Fibroblast of lung (primary cell): ENCODE measurements around the gene SMARCAL1. TPM values are rescaled to one million over a fixed set of nuclear protein-coding genes. Genes with fewer than 3 reads are reported as not detected.
A peak's percentile ranks its signal among the peaks of the same experiment; 100 is the strongest.

Experiments
- DNase-seq, 2 donors: peaks; one replicate each; pipeline versions ENCODE4 v3.0.0 to v3.0.0-alpha.2; 2010; ENCODE audit warnings: low read depth in 2 of 2
- H2AFZ ChIP-seq: 2 replicates; pipeline ENCODE4 v1.5.1; 2012; ENCODE audit warnings: low read length, control low read depth, inconsistent platforms
- H3K27ac ChIP-seq: 2 replicates; pipeline ENCODE4 v1.5.1; 2011; ENCODE audit warnings: low read length, control low read depth; ENCODE audit not compliant: insufficient read depth
- H3K27me3 ChIP-seq: 2 replicates; pipeline ENCODE4 v1.5.1; 2011; ENCODE audit warnings: mild to moderate bottlenecking, low read length; ENCODE audit not compliant: control insufficient read depth, insufficient read depth
- H3K36me3 ChIP-seq: 2 replicates; pipeline ENCODE4 v1.5.1; 2011; ENCODE audit warnings: low read length; ENCODE audit not compliant: control insufficient read depth, insufficient read depth
- H3K4me1 ChIP-seq: 2 replicates; pipeline ENCODE4 v1.5.1; 2011; ENCODE audit warnings: low read length; ENCODE audit not compliant: control insufficient read depth, insufficient read depth; ENCODE audit errors: extremely low read depth
- H3K4me2 ChIP-seq: 2 replicates; pipeline ENCODE4 v1.5.1; 2011; ENCODE audit warnings: low read length, control low read depth; ENCODE audit not compliant: insufficient read depth; ENCODE audit errors: extremely low read depth
- H3K4me3 ChIP-seq, 4 experiments: fragments of 200-600 bp in 1 of 4; sonication (generic) in 1 of 4; replicated peaks in 1 of 4; 2 replicates each; pipeline ENCODE4 v1.5.1; 2011 to 2016; ENCODE audit warnings: low read length in 4 of 4, low read depth in 3 of 4, mild to moderate bottlenecking in 3 of 4, control low read depth in 2 of 4, inconsistent platforms in 1 of 4, mixed read lengths in 1 of 4; ENCODE audit not compliant: insufficient read depth in 1 of 4; ENCODE audit errors: control extremely low read depth in 1 of 4
- H3K79me2 ChIP-seq: 2 replicates; pipeline ENCODE4 v1.5.1; 2012; ENCODE audit warnings: mild to moderate bottlenecking, low read length, inconsistent platforms; ENCODE audit not compliant: control insufficient read depth, insufficient read depth
- H3K9ac ChIP-seq: 2 replicates; pipeline ENCODE4 v1.5.1; 2011; ENCODE audit warnings: mild to moderate bottlenecking, low read length, control low read depth; ENCODE audit not compliant: insufficient read depth
- H3K9me3 ChIP-seq: 2 replicates; pipeline ENCODE4 v1.5.1; 2012; ENCODE audit warnings: low read depth, low read length; ENCODE audit not compliant: control insufficient read depth, insufficient read depth
- H4K20me1 ChIP-seq: 2 replicates; pipeline ENCODE4 v1.5.1; 2011; ENCODE audit warnings: low read length; ENCODE audit not compliant: control insufficient read depth, insufficient read depth; ENCODE audit errors: extremely low read depth
- EZH2 ChIP-seq: IDR thresholded peaks from 2 replicates; pipeline ENCODE4 v1.5.1; 2012; ENCODE audit warnings: low read length, control low read depth, mild to moderate bottlenecking; ENCODE audit errors: missing control alignments
- polyA plus RNA-seq, 2 donors: library from polyadenylated mRNA; depleted of rRNA in 1 of 2; stranded (reverse) in 1 of 2; unstranded in 1 of 2; fragments of >200 nt; gene quantifications; 2 replicates each; pipeline ENCODE4 v1.2.1, GENCODE V29; 2011 to 2012; ENCODE audit warnings: missing spikeins in 1 of 2
- total RNA-seq: library from RNA; depleted of rRNA; stranded (reverse); fragments of >200 nt; gene quantifications from 2 replicates; pipeline ENCODE4 v1.2.1, GENCODE V29; 2014
- TF ChIP-seq, protein P1 (sequence below), 2 donors: IDR thresholded peaks in 1 of 2; conservative IDR thresholded peaks in 1 of 2; 1 replicate in 1 of 2; 2 replicates in 1 of 2; pipeline ENCODE4 v1.5.1; 2011 to 2012; ENCODE audit warnings: low read length in 2 of 2, control low read depth in 1 of 2, inconsistent platforms in 1 of 2, low read depth in 1 of 2, mild to moderate bottlenecking in 1 of 2

The SMARCAL1 gene
- total and polyA plus RNA-seq, 2 donors (not counting 1 experiment from before 2014, with no cell fraction given): 21.5 to 25.1 TPM

DNA sequence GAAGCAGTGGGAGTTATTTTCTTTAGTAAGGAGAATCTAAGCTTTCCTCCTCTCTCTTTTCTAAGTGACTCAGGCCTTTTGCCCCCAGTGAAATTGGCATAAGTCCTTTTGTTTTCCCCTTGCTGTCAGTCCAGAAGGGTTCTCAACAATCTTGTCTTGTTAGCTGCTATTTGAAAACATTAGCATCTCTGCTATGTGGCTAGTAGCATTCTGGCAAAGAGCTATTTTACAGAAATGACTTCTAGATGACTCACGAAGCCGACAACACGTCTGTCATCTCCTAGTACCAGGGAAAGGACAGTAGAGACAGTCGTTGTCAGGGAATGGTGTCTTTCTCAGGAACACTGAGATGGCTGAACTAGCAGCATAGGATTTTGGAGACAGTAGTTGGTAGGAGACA lies 14.7 kb downstream of the SMARCAL1 start:
- no peak overlapping the region for H2AFZ ChIP-seq
- H3K27ac ChIP-seq: no peak overlapping the region
- DNase-seq: peak; percentile 18 to 82
- H3K27me3 ChIP-seq: no peaks in the 10 kb centered on the region
- H3K4me3 ChIP-seq: no peak overlapping the region
- TF ChIP-seq, protein P1, sequence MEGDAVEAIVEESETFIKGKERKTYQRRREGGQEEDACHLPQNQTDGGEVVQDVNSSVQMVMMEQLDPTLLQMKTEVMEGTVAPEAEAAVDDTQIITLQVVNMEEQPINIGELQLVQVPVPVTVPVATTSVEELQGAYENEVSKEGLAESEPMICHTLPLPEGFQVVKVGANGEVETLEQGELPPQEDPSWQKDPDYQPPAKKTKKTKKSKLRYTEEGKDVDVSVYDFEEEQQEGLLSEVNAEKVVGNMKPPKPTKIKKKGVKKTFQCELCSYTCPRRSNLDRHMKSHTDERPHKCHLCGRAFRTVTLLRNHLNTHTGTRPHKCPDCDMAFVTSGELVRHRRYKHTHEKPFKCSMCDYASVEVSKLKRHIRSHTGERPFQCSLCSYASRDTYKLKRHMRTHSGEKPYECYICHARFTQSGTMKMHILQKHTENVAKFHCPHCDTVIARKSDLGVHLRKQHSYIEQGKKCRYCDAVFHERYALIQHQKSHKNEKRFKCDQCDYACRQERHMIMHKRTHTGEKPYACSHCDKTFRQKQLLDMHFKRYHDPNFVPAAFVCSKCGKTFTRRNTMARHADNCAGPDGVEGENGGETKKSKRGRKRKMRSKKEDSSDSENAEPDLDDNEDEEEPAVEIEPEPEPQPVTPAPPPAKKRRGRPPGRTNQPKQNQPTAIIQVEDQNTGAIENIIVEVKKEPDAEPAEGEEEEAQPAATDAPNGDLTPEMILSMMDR (conservative IDR thresholded peaks at IDR 0.05 in 1 of 2, IDR thresholded peaks at IDR 0.05 in 1 of 2; ENCODE audit: low read depth in 1 of 2, low read length in 2 of 2): no peak
- TF ChIP-seq EZH2: no peak
- no peak overlapping the region for H3K4me2 ChIP-seq
- peaks cover 10% of the 10 kb centered on the region for H3K36me3 ChIP-seq
- H3K79me2 ChIP-seq: no peaks in the 10 kb centered on the region
- peaks cover 2% of the 10 kb centered on the region for H3K4me1 ChIP-seq
- H4K20me1 ChIP-seq: no peaks in the 10 kb centered on the region
- no peak overlapping the region for H3K9ac ChIP-seq
- H3K9me3 ChIP-seq: no peaks in the 10 kb centered on the region

DNA sequence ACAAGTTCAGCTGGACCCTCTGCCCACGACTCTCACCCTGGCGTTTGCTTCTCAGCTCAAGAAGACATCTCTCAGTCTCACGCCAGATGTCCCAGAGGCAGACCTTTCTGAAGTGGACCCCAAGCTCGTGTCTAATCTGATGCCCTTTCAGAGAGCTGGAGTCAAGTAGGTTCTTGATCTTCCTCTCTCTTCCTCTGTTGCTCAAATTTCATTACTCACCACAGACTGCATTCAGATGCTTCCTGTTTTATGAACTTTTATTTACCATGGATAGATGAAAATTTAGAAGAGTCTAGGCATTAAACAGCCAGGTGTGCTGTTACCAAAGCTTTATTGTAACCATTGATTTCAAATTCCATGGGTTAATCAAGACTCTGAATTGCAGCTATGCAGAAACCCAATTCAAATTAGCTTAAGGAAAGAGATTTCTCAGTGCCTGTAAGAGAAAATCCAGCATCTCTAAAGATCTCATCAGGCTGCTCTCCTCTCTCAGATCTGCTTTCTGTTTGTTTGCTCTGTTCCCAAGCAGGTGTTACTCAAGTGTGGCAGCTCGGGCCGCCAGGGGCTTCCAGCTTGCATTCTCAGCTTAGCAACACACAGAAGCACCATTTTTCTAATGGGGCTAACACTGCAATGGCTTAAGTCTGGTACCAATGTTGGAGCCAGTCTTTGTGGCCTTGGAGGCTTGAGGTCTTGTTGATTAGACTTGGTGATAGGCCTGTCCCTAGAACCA lies 16.5 kb downstream of the SMARCAL1 start:
- DNase-seq: no peak
- H3K27ac ChIP-seq: no peak overlapping the region
- no peaks in the 10 kb centered on the region for H3K79me2 ChIP-seq
- H3K4me2 ChIP-seq: no peak overlapping the region
- H3K4me1 ChIP-seq: peaks cover 2% of the 10 kb centered on the region
- H3K36me3 ChIP-seq: peaks cover 15% of the 10 kb centered on the region
- no peak overlapping the region for H3K9ac ChIP-seq
- no peaks in the 10 kb centered on the region for H4K20me1 ChIP-seq
- H2AFZ ChIP-seq: no peak overlapping the region
- H3K9me3 ChIP-seq: no peaks in the 10 kb centered on the region
- H3K4me3 ChIP-seq: no peak overlapping the region
- H3K27me3 ChIP-seq: no peaks in the 10 kb centered on the region
- TF ChIP-seq EZH2: no peak
- TF ChIP-seq, protein P1 (conservative IDR thresholded peaks at IDR 0.05 in 1 of 2, IDR thresholded peaks at IDR 0.05 in 1 of 2; ENCODE audit: low read depth in 1 of 2, low read length in 2 of 2): no peak

DNA sequence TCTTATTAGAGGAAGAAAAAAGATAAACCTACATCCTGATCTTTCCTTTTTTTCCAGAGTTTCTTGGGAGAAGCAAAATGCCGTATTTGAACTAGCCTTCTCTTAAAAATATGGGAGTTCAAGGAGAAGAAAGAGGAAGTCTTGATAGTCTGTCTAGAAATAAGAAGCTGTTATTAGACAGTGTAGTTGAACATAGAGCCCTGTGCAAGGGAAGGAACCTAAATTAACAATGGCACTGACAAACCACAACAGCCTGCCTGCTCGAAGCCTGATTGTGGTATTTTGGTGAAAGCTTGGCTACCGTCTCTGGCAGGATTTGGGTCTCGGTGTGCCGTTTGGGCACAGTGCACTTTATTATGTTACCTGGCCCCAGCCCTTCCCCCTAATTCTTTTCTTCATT lies 17.1 kb downstream of the SMARCAL1 start:
- H3K36me3 ChIP-seq: peaks cover 12% of the 10 kb centered on the region
- no peak overlapping the region for H3K4me2 ChIP-seq
- no peak overlapping the region for H3K9ac ChIP-seq
- H3K9me3 ChIP-seq: no peaks in the 10 kb centered on the region
- no peak for DNase-seq
- no peak overlapping the region for H3K4me3 ChIP-seq
- H3K4me1 ChIP-seq: peaks cover 2% of the 10 kb centered on the region
- no peak overlapping the region for H2AFZ ChIP-seq
- H3K27me3 ChIP-seq: no peaks in the 10 kb centered on the region
- TF ChIP-seq EZH2: no peak
- TF ChIP-seq, protein P1 (conservative IDR thresholded peaks at IDR 0.05 in 1 of 2, IDR thresholded peaks at IDR 0.05 in 1 of 2; ENCODE audit: low read depth in 1 of 2, low read length in 2 of 2): no peak
- H4K20me1 ChIP-seq: no peaks in the 10 kb centered on the region
- no peaks in the 10 kb centered on the region for H3K79me2 ChIP-seq
- no peak overlapping the region for H3K27ac ChIP-seq
